Transverse colon (tissue), 4 donors: ENCODE measurements around the gene ZNF609. TPM values are rescaled to one million over a fixed set of nuclear protein-coding genes. Genes with fewer than 3 reads are reported as not detected.

ENCODE experiments used
- DNase-seq: peaks from one replicate; pipeline ENCODE4 v3.0.0-alpha.2; 2019
- H3K27ac ChIP-seq, 4 donors: fragments of 200-600 bp; sonication (generic); 2 replicates each; pipeline ENCODE4 v1.5.1; 2016 to 2018; ENCODE audit warnings: inconsistent platforms in 4 of 4
- H3K27me3 ChIP-seq: fragments of 200-600 bp; sonication (generic); 2 replicates; pipeline ENCODE4 v1.5.1; 2017; ENCODE audit warnings: inconsistent platforms
- H3K36me3 ChIP-seq, 4 donors: fragments of 200-600 bp; sonication (generic); 2 replicates each; pipeline ENCODE4 v1.5.1; 2017 to 2019; ENCODE audit warnings: inconsistent platforms in 4 of 4
- H3K4me1 ChIP-seq, 4 donors: fragments of 200-600 bp; sonication (generic); 2 replicates each; pipeline ENCODE4 v1.5.1; 2017 to 2020; ENCODE audit warnings: inconsistent platforms in 4 of 4
- H3K4me3 ChIP-seq, 4 donors: fragments of 200-600 bp; sonication (generic); 1 replicate in 1 of 4; 2 replicates in 3 of 4; pipeline versions ENCODE4 v1.5.1 to v1.6.1; 2017 to 2019; ENCODE audit warnings: inconsistent platforms in 4 of 4
- H3K9me3 ChIP-seq, 2 donors: fragments of 200-600 bp; sonication (generic); 2 replicates each; pipeline ENCODE4 v1.5.1; 2017 to 2019; ENCODE audit warnings: inconsistent platforms in 2 of 2
- CTCF ChIP-seq, 5 experiments: fragments of 200-600 bp in 3 of 5; fragments of 450-650 bp in 2 of 5; sonication (generic) in 3 of 5; IDR thresholded peaks; 1 replicate in 2 of 5; 2 replicates in 3 of 5; pipeline ENCODE4 v1.5.1; 2016 to 2017; ENCODE audit warnings: antibody characterized with exemption in 5 of 5, inconsistent platforms in 3 of 5, mild to moderate bottlenecking in 2 of 5, moderate library complexity in 1 of 5
- EP300 ChIP-seq: sonication (generic); formaldehyde crosslinking; IDR thresholded peaks from one replicate; pipeline ENCODE4 v1.6.1; 2017; ENCODE audit warnings: antibody characterized with exemption, low read depth
- POLR2A ChIP-seq: fragments of 450-650 bp; IDR thresholded peaks from one replicate; pipeline ENCODE4 v1.6.1; 2016; ENCODE audit warnings: antibody characterized with exemption, mild to moderate bottlenecking, moderate library complexity
- POLR2AphosphoS5 ChIP-seq, 3 donors: sonication (generic); formaldehyde crosslinking; IDR thresholded peaks; one replicate each; pipeline ENCODE4 v1.6.1; 2016; ENCODE audit warnings: antibody characterized with exemption in 3 of 3
- WGBS, 2 donors: methylation state at CpG; one replicate each; pipeline ENCODE4 v1.1.5; 2018; ENCODE audit warnings: low coverage in 1 of 2; 5-methylcytosine and 5-hydroxymethylcytosine counted together
- in situ Hi-C, 4 donors: fragments of 200-750 bp; cut with MboI; loops; one replicate each; pipeline versions ENCODE4 v1.15.0 to v1.15.1; 2017; ENCODE audit warnings: low sequenced_read_pairs in 3 of 4, low pct_ligation_motif_present in 1 of 4, low pct_unique_long_range_greater_than_20kb in 1 of 4
- intact Hi-C: fragments of 100-400 bp; cut with DNase I; formaldehyde crosslinking; loops from one replicate; pipeline ENCODE4 v1.15.1; 2023; ENCODE audit warnings: low total_unique reads
- total RNA-seq, 4 donors: library from RNA; depleted of rRNA; stranded (reverse); fragments of >200 nt; gene quantifications; one replicate each; pipeline ENCODE4 v1.1.0, GENCODE V29; 2016

ZNF609 gene
- total RNA-seq, result 10 to 100 TPM; 16.1 to 34.8 (median 28.2) TPM

DNA sequence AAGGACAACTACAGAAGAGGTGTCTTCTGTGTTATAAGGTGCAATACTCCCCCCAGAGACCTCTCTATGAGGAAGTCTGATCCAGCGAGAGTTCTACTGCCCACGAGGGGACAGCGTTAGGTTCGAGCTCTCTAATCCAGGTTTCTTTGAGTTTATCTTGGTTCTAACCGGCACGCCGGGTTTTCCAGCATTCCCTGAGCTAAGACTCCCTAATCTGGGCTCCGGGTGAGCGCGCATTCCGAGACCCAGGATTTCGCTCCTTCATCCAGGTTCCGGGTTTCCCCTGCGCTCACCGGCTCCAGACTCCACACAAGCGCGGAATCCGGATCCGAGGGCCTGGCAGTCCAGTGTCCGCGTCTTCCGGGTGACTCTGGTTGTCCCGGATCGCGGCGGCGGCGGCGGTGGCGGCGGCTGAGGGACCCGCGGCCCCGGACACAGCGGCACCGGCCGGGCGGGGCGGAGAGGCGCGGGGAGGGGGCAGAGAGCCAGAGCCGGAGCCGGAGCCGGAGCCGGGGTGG lies at the start of gene ZNF609:
TSS of gene ZNF609 (plus strand) at position 373 of the 518 bp plus-strand sequence. CDS start 38,842 bp downstream, outside the sequence.
- in situ Hi-C loops, result no loop called here
- peak; percentile 97 for DNase-seq
- Histone ChIP-seq H3K9me3 (no peaks in the 10 kb centered on the region), H3K27me3 (no peaks in the 10 kb centered on the region), H3K4me1 (peaks cover 16 to 64% (median 34%) of the 10 kb centered on the region in 4 donors), H3K4me3 (peak within 1 kb of the TSS; percentile 78 to 96 (median 87)), H3K27ac (peak within 1 kb of the TSS; percentile 92 to 95 (median 94)), H3K36me3 (no peaks in the 10 kb centered on the region)
- intact Hi-C loops, result no loop called here
- 1% methylated on average over 21 of the region's 45 CpGs; no CpG with 5 or more reads in 1 of the 2 donors for whole genome bisulfite sequencing, 2 donors
- TF ChIP-seq POLR2A (no peak), CTCF (IDR thresholded peaks at IDR 0.05) (no peak), POLR2AphosphoS5 (IDR thresholded peaks at IDR 0.05) (peak; percentile 58 to 87 (median 82))

- intact Hi-C loops, result no loop called here
- no peaks in the 10 kb centered on the region for H3K27me3 ChIP-seq
- no peak overlapping the region for H3K4me3 ChIP-seq
- peaks cover 0 to 62% (median 21%) of the 10 kb centered on the region in 4 donors for H3K36me3 ChIP-seq
- 85 to 87% methylated on average over 2 of the region's 2 CpGs for WGBS, 2 donors
- TF ChIP-seq EP300 (no peak), POLR2A (no peak), CTCF (IDR thresholded peaks at IDR 0.05) (no peak), POLR2AphosphoS5 (IDR thresholded peaks at IDR 0.05) (no peak)
- no peak for DNase-seq
- no peaks in the 10 kb centered on the region for H3K9me3 ChIP-seq
- no peaks in the 10 kb centered on the region for H3K4me1 ChIP-seq
- in situ Hi-C loops, result loop anchor here in 1 of 4 donors (25.0 kb wide), 1 partner anchor 600 kb away; no protein-coding TSS in a partner anchor
- H3K27ac ChIP-seq, result no peak overlapping the region
Measured at GRCh38 chr15:64412216-64412615, 48.2 kb upstream of the ZNF609 start.

- H3K4me3 ChIP-seq, result no peak overlapping the region
- in situ Hi-C loops (loop anchor here in 1 of 4 donors (25.0 kb wide), 1 partner anchor 590 kb away; no protein-coding TSS in a partner anchor), intact Hi-C loops (no loop called here)
- H3K4me1 ChIP-seq, result peaks cover 0 to 3% (median 0%) of the 10 kb centered on the region in 4 donors
- H3K9me3 ChIP-seq, result no peaks in the 10 kb centered on the region
- H3K27ac ChIP-seq, result no peak overlapping the region
- no peak for TF ChIP-seq POLR2AphosphoS5 (IDR thresholded peaks at IDR 0.05)
- no peak for TF ChIP-seq EP300
- no peak for TF ChIP-seq CTCF (IDR thresholded peaks at IDR 0.05)
- TF ChIP-seq POLR2A, result no peak
- no peaks in the 10 kb centered on the region for H3K27me3 ChIP-seq
- 77 to 89% methylated on average over 2 of the region's 2 CpGs for WGBS, 2 donors
- H3K36me3 ChIP-seq, result peaks cover 0 to 72% (median 27%) of the 10 kb centered on the region in 4 donors
- DNase-seq, result no peak
Measured at GRCh38 chr15:64422697-64423096, 37.7 kb upstream of the ZNF609 start.

- Histone ChIP-seq H3K4me1 (peaks cover 0 to 3% (median 0%) of the 10 kb centered on the region in 4 donors), H3K36me3 (peaks cover 0 to 74% (median 22%) of the 10 kb centered on the region in 4 donors), H3K27ac (no peak overlapping the region), H3K27me3 (no peaks in the 10 kb centered on the region), H3K9me3 (no peaks in the 10 kb centered on the region), H3K4me3 (no peak overlapping the region)
- TF ChIP-seq POLR2AphosphoS5 (IDR thresholded peaks at IDR 0.05), result no peak
- TF ChIP-seq CTCF (IDR thresholded peaks at IDR 0.05), result no peak
- no peak for TF ChIP-seq POLR2A
- TF ChIP-seq EP300, result no peak
- WGBS, 2 donors, result 65% methylated on average over 3 to 6 of the region's 6 CpGs
- intact Hi-C loops (no loop called here), in situ Hi-C loops (loop anchor here in 1 of 4 donors (25.0 kb wide), 1 partner anchor 588 kb away; no protein-coding TSS in a partner anchor)
- DNase-seq, result no peak
Measured at GRCh38 chr15:64423970-64424369, 36.4 kb upstream of the ZNF609 start.
